A549 (cell line): Measurements from ENCODE around the gene DSCAML1.

Source experiments
- CBX8 ChIP-seq: fragments of 200-600 bp; sonication (generic); IDR thresholded peaks from 2 replicates; pipeline ENCODE4 v1.6.1; 2016
- CTCF ChIP-seq: fragments of >200 bp; sonication (Bioruptor Twin); formaldehyde crosslinking; IDR thresholded peaks from 3 replicates; pipeline ENCODE4 v1.5.1; 2016
- FOSL2 ChIP-seq, 2 experiments: fragments of 450-650 bp in 1 of 2; fragments of >200 bp in 1 of 2; sonication (Bioruptor Twin) in 1 of 2; formaldehyde crosslinking; IDR thresholded peaks; 2 replicates each; pipeline versions ENCODE4 v1.5.0 to v1.6.1; 2016 to 2020; ENCODE audit warnings: mild to moderate bottlenecking in 1 of 2, moderate library complexity in 1 of 2
- HDAC2 ChIP-seq: fragments of 200-600 bp; sonication (generic); IDR thresholded peaks from 2 replicates; pipeline ENCODE4 v1.6.1; 2016
- MYC ChIP-seq: IDR thresholded peaks from 2 replicates; pipeline ENCODE4 v1.6.1; 2012; ENCODE audit warnings: mild to moderate bottlenecking, inconsistent platforms, low read length, improper control_type of control experiment, borderline replicate concordance

DNA sequence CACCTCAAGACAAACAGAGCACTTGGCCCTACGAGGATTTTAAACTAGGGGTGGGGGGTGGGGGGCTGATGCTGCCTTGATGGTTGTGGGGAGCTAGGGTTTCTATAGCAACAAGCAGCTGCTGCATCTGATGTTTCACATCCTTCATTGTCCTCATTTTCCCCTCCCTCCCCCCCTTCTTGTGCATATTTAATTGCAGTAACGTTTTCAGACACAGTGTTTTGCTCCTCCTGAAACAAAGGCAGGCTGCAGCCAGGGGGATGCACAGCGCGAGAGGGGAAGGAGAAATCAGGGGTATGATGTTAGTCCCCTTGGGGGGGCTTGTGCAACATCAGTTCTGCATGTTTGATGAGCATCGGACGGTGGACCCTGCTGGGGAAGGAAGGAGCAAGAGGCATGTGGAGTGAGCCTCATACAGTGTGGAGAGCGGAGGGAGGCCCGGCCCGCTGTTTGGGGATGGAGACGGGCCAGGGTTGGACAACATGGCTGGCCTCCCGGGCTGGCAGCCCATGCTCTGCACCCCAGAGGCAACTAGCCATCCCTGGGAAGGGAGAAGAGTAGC, 261.1 kb downstream of the DSCAML1 start:
- TF ChIP-seq MYC (no peak), HDAC2 (no peak), CBX8 (no peak), CTCF (no peak), FOSL2 (IDR thresholded peaks at IDR 0.05) (no peak), FOSL2 (CRISPR knock-in tag; IDR thresholded peaks at IDR 0.05) (no peak)
